Measurements from ENCODE around the gene RABGAP1. TPM values are rescaled to one million over a fixed set of nuclear protein-coding genes. Genes with fewer than 3 reads are reported as not detected.

Gene RABGAP1
- polyA plus RNA-seq, 1 of the 3 experiments (the other 2 are of a cell fraction) = 20.2 TPM

DNA sequence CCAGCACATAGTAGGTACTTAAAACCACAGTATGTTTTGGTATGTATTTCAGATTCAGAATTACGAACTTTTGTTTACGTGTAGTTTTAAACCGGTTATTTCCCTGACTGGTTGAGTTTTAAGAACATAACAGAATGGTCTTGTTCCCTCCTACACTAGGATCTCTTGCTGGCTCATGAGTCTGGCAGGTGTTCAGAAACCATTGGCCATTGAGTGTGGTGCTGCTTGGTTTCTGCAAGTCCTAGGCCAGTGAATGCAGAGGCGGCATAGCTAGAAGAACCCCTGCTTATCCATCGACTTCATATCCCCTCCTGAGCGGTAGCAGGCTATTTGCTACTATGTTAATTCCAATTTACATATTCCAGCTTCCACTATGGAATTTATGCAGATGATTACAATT, 158.2 kb downstream of the RABGAP1 start:
- H3K9ac ChIP-seq = no peak overlapping the region
- 96% methylated on average over 6 of the region's 6 CpGs for WGBS (ENCODE audit: low lambda C conversion rate)
- no peaks in the 10 kb centered on the region; a peak in 1 of 4 replicates for H3K4me1 ChIP-seq (ENCODE audit: control insufficient read depth in 1 of 2, insufficient read depth in 2 of 2, low read depth in 1 of 2, low read length in 1 of 2)
- no peak overlapping the region for H3K4me2 ChIP-seq
- ChIA-PET CTCF (interaction anchor here (1.2 to 1.4 kb wide), 2 partner anchors 249 to 251 kb away, joined by 3 to 6 read pairs; no protein-coding TSS in a partner anchor), POLR2A (interaction anchor here (1.2 kb wide), 1 partner anchor 8 kb away, joined by 4 read pairs; no protein-coding TSS in a partner anchor)
- no peak overlapping the region for H3K27ac ChIP-seq (ENCODE audit: low read depth in 2 of 2, low read length in 1 of 2)
- H3K4me3 ChIP-seq (ENCODE audit: low read depth in 2 of 2, low read length in 1 of 2) = no peak overlapping the region
- peaks cover 73 to 81% of the 10 kb centered on the region in 2 experiments for H3K36me3 ChIP-seq (replicated peaks in 1 of 2; ENCODE audit: control insufficient read depth in 1 of 2, insufficient read depth in 2 of 2, low read length in 1 of 2)
- no peak for DNase-seq
- no peak overlapping the region for H2AFZ ChIP-seq (ENCODE audit: low read depth)
- no peaks in the 10 kb centered on the region for H3K9me2 ChIP-seq
- no peaks in the 10 kb centered on the region for H3K9me3 ChIP-seq
- TF ChIP-seq YY1 (IDR thresholded peaks at IDR 0.05; ENCODE audit: low read depth) = no peak
- TF ChIP-seq, protein P1, sequence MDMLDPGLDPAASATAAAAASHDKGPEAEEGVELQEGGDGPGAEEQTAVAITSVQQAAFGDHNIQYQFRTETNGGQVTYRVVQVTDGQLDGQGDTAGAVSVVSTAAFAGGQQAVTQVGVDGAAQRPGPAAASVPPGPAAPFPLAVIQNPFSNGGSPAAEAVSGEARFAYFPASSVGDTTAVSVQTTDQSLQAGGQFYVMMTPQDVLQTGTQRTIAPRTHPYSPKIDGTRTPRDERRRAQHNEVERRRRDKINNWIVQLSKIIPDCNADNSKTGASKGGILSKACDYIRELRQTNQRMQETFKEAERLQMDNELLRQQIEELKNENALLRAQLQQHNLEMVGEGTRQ (IDR thresholded peaks at IDR 0.05; ENCODE audit: borderline replicate concordance, low read depth, low read length) = no peak
- TF ChIP-seq CHD2 (IDR thresholded peaks at IDR 0.05; ENCODE audit: low read length, partially characterized antibody) = no peak
- TF ChIP-seq, protein P2, sequence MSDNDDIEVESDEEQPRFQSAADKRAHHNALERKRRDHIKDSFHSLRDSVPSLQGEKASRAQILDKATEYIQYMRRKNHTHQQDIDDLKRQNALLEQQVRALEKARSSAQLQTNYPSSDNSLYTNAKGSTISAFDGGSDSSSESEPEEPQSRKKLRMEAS (IDR thresholded peaks at IDR 0.05; ENCODE audit: low read depth) = no peak
- TF ChIP-seq TEAD4 (IDR thresholded peaks at IDR 0.05; ENCODE audit: borderline replicate concordance, insufficient read depth) = no peak
- TF ChIP-seq, protein P3, sequence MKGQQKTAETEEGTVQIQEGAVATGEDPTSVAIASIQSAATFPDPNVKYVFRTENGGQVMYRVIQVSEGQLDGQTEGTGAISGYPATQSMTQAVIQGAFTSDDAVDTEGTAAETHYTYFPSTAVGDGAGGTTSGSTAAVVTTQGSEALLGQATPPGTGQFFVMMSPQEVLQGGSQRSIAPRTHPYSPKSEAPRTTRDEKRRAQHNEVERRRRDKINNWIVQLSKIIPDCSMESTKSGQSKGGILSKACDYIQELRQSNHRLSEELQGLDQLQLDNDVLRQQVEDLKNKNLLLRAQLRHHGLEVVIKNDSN (IDR thresholded peaks at IDR 0.05; ENCODE audit: borderline replicate concordance, low read depth) = no peak
- no peak for TF ChIP-seq GATA2 (CRISPR knock-in tag; IDR thresholded peaks at IDR 0.05)
- TF ChIP-seq ZBTB33 (IDR thresholded peaks at IDR 0.05; ENCODE audit: borderline replicate concordance, low read depth) = no peak
- no peak for TF ChIP-seq NFIC (IDR thresholded peaks at IDR 0.05; ENCODE audit: borderline replicate concordance)
- TF ChIP-seq GABPA (IDR thresholded peaks at IDR 0.05; ENCODE audit: low read depth) = no peak
- TF ChIP-seq REST (IDR thresholded peaks at IDR 0.05; ENCODE audit: low read depth, low read length) = no peak
- TF ChIP-seq SIN3A (IDR thresholded peaks at IDR 0.05; ENCODE audit: borderline replicate concordance, low read depth, low read length) = no peak
- no peak for TF ChIP-seq IRF3 (IDR thresholded peaks at IDR 0.05; ENCODE audit: low read depth, low read length)
- H3K27me3 ChIP-seq (ENCODE audit: insufficient read depth) = no peaks in the 10 kb centered on the region
- H3F3A ChIP-seq (replicated peaks; ENCODE audit: insufficient read depth) = no peaks in the 10 kb centered on the region
- no peaks in the 10 kb centered on the region; the same call in 1 of the 2 replicates for H3K79me2 ChIP-seq (ENCODE audit: insufficient read depth)
- H4K20me1 ChIP-seq (ENCODE audit: insufficient read depth) = no peaks in the 10 kb centered on the region
